GM21423 (cell line): ENCODE data around the gene STK32B.
"Not testable (repeated sequence)": the region's sequence is repeated elsewhere in the genome, so short reads cannot be mapped to it uniquely, and the experiment has no call there.

Source experiments
- ATAC-seq: cut with Tn5 transposase; IDR thresholded peaks from one replicate; pipeline ENCODE4 v1.9.1; 2021; ENCODE audit warnings: mild to moderate bottlenecking, moderate library complexity; ENCODE audit not compliant: unreplicated experiment

STK32B gene

GRCh38 chr4:5421416-5421815 is 370.1 kb downstream of the STK32B start:
- ATAC-seq = no peak

GRCh38 chr4:5422195-5422594 is 370.9 kb downstream of the STK32B start:
- no peak for ATAC-seq

GRCh38 chr4:5423670-5424069 is 372.4 kb downstream of the STK32B start:
- ATAC-seq = no peak

GRCh38 chr4:5424211-5424610 is 372.9 kb downstream of the STK32B start:
- ATAC-seq = no peak

- no peak for ATAC-seq
Observed at GRCh38 chr4:5424901-5425300, 373.6 kb downstream of the STK32B start.

GRCh38 chr4:5429747-5430146 is 378.5 kb downstream of the STK32B start:
- ATAC-seq = no peak

- no peak for ATAC-seq
Observed at GRCh38 chr4:5433196-5433595, 381.9 kb downstream of the STK32B start.

GRCh38 chr4:5435201-5435600 is 383.9 kb downstream of the STK32B start:
- ATAC-seq = no peak

- ATAC-seq = no peak
Observed at GRCh38 chr4:5435823-5436222, 384.5 kb downstream of the STK32B start.

- not testable (repeated sequence) for ATAC-seq
Observed at GRCh38 chr4:5443976-5444802, 392.9 kb downstream of the STK32B start.

- no peak for ATAC-seq
Observed at GRCh38 chr4:5444918-5445517, 393.7 kb downstream of the STK32B start.

GRCh38 chr4:5446595-5447226 is 395.4 kb downstream of the STK32B start:
- ATAC-seq = no peak

- no peak for ATAC-seq
Observed at GRCh38 chr4:5447755-5448154, 396.5 kb downstream of the STK32B start.

GRCh38 chr4:5448221-5448620 is 396.9 kb downstream of the STK32B start:
- no peak for ATAC-seq

- ATAC-seq = no peak
Observed at GRCh38 chr4:5451243-5451642, 400.0 kb downstream of the STK32B start.

GRCh38 chr4:5452156-5452555 is 400.9 kb downstream of the STK32B start:
- ATAC-seq = no peak

GRCh38 chr4:5455003-5455585 is 403.8 kb downstream of the STK32B start:
- no peak for ATAC-seq

- ATAC-seq = no peak
Observed at GRCh38 chr4:5456296-5456845, 405.1 kb downstream of the STK32B start.

- no peak for ATAC-seq
Observed at GRCh38 chr4:5458676-5459075, 407.4 kb downstream of the STK32B start.

- no peak for ATAC-seq
Observed at GRCh38 chr4:5459236-5459635, 408.0 kb downstream of the STK32B start.

- ATAC-seq = no peak
Observed at GRCh38 chr4:5460106-5460801, 409.0 kb downstream of the STK32B start.
